Vagina (tissue), 2 donors: ENCODE measurements around the gene HRH3. TPM values are rescaled to one million over a fixed set of nuclear protein-coding genes. Genes with fewer than 3 reads are reported as not detected.

Source experiments
- DNase-seq, 2 donors: peaks; one replicate each; pipeline ENCODE4 v3.0.0-alpha.2; 2017; ENCODE audit errors: extremely low spot score in 2 of 2
- H3K27ac ChIP-seq: fragments of 200-600 bp; sonication (generic); one replicate; pipeline ENCODE4 v1.5.1; 2019
- H3K27me3 ChIP-seq: fragments of 200-600 bp; sonication (generic); one replicate; pipeline ENCODE4 v1.5.1; 2019
- H3K36me3 ChIP-seq, 2 donors: fragments of 200-600 bp; sonication (generic); one replicate each; pipeline ENCODE4 v1.5.1; 2017 to 2019
- H3K4me1 ChIP-seq: fragments of 200-600 bp; sonication (generic); one replicate; pipeline ENCODE4 v1.5.1; 2019
- H3K4me3 ChIP-seq, 2 donors: fragments of 200-600 bp; sonication (generic); 1 replicate in 1 of 2; 2 replicates in 1 of 2; pipeline ENCODE4 v1.5.1; 2016 to 2019
- H3K9me3 ChIP-seq: fragments of 200-600 bp; sonication (generic); one replicate; pipeline ENCODE4 v1.5.1; 2019
- POLR2A ChIP-seq, 2 donors: fragments of 450-650 bp; IDR thresholded peaks; one replicate each; pipeline ENCODE4 v1.6.1; 2017; ENCODE audit warnings: antibody characterized with exemption in 2 of 2, mild to moderate bottlenecking in 2 of 2, moderate library complexity in 2 of 2
- POLR2AphosphoS5 ChIP-seq, 2 donors: sonication (generic); formaldehyde crosslinking; IDR thresholded peaks; one replicate each; pipeline ENCODE4 v1.9.0; 2017; ENCODE audit warnings: antibody characterized with exemption in 2 of 2, mild to moderate bottlenecking in 2 of 2, low read depth in 1 of 2; ENCODE audit not compliant: insufficient read depth in 1 of 2
- intact Hi-C: fragments of 100-400 bp; cut with DNase I; formaldehyde crosslinking; loops from one replicate; pipeline ENCODE4 v1.15.1; 2023
- total RNA-seq: library from RNA; depleted of rRNA; stranded (reverse); fragments of >200 nt; gene quantifications from one replicate; pipeline ENCODE4 v1.2.3, GENCODE V29; 2016
- TF ChIP-seq, protein P1 (sequence below), 3 experiments: fragments of 450-650 bp in 2 of 3; fragments of 200-600 bp in 1 of 3; sonication (generic) in 1 of 3; IDR thresholded peaks; one replicate each; pipeline ENCODE4 v1.5.1; 2017 to 2019; ENCODE audit warnings: antibody characterized with exemption in 3 of 3, mild to moderate bottlenecking in 2 of 3, moderate library complexity in 2 of 3

HRH3 gene
- total RNA-seq, 1 donor from 2014 or later, result not detected

DNA sequence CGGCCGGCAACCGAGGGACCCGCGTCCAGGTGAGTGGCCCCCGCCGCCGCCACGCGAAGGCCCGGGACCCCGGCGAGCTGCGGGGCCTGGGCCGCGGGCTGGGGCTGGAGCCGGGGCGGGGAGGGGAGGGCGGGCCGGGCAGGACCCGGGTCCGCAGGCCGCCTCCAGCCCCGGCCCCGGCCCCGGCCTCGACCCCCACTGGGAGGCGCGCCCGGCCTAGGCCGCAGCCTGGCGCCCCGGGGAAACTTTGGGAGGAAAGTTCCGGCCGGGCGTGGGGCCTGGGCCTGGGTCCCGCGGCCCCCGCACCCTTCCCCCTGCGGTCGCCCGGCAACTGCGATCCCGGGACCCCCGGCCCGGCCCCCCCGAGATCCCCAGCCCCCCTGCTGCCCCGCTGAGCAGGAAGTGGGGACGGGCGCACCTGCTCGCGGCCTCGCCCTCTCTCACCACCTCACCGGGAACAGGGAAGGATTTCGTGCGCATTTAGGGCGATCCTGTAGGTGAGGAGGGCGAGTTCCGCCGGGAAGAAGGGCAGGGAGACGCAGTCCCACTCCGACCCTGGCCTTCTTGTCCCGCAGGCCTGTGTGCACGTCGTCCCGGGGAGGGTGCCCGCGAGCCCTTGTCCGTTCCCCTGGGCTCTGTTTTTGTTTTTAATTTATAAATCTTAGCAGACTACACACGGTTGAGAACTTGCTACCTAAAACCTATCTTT lies 18.6 kb upstream of the HRH3 start:
- intact Hi-C loops, result no loop called here
- DNase-seq, result no peak
- Histone ChIP-seq H3K4me1 (peaks cover 55% of the 10 kb centered on the region), H3K9me3 (no peaks in the 10 kb centered on the region), H3K27ac (peak overlapping the region; percentile 86), H3K36me3 (peaks cover 0 to 12% of the 10 kb centered on the region in 2 donors), H3K27me3 (no peaks in the 10 kb centered on the region), H3K4me3 (peak overlapping the region; percentile 78 to 97)
- TF ChIP-seq POLR2A (IDR thresholded peaks at IDR 0.05) (no peak), POLR2AphosphoS5 (IDR thresholded peaks at IDR 0.05; ENCODE audit: insufficient read depth in 1 of 2, low read depth in 1 of 2) (peak in 1 of 2 donors; percentile 13)
- TF ChIP-seq, protein P1, sequence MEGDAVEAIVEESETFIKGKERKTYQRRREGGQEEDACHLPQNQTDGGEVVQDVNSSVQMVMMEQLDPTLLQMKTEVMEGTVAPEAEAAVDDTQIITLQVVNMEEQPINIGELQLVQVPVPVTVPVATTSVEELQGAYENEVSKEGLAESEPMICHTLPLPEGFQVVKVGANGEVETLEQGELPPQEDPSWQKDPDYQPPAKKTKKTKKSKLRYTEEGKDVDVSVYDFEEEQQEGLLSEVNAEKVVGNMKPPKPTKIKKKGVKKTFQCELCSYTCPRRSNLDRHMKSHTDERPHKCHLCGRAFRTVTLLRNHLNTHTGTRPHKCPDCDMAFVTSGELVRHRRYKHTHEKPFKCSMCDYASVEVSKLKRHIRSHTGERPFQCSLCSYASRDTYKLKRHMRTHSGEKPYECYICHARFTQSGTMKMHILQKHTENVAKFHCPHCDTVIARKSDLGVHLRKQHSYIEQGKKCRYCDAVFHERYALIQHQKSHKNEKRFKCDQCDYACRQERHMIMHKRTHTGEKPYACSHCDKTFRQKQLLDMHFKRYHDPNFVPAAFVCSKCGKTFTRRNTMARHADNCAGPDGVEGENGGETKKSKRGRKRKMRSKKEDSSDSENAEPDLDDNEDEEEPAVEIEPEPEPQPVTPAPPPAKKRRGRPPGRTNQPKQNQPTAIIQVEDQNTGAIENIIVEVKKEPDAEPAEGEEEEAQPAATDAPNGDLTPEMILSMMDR (IDR thresholded peaks at IDR 0.05), result no peak

- H3K27ac ChIP-seq, result peak within 1 kb of the TSS; percentile 86
- intact Hi-C loops, result no loop called here
- H3K9me3 ChIP-seq, result no peaks in the 10 kb centered on the region
- H3K36me3 ChIP-seq, result peaks cover 0 to 6% of the 10 kb centered on the region in 2 donors
- TF ChIP-seq POLR2AphosphoS5 (IDR thresholded peaks at IDR 0.05; ENCODE audit: insufficient read depth in 1 of 2, low read depth in 1 of 2) (peak; percentile 73 to 87), POLR2A (IDR thresholded peaks at IDR 0.05) (peak in 1 of 2 donors; percentile 31)
- TF ChIP-seq, protein P1 (IDR thresholded peaks at IDR 0.05), result no peak
- peak within 1 kb of the TSS; percentile 78 to 97 for H3K4me3 ChIP-seq
- peak; percentile 99 for DNase-seq
- H3K27me3 ChIP-seq, result no peaks in the 10 kb centered on the region
- peaks cover 53% of the 10 kb centered on the region for H3K4me1 ChIP-seq
These were observed 17.9 kb upstream of the HRH3 start, which contains the start of gene OSBPL2 for GRCh38 chr20:62237801-62238568. OSBPL2 (plus strand) TSS chr20:62238521; CDS start chr20:62256185, 17,664 bp downstream.

DNA sequence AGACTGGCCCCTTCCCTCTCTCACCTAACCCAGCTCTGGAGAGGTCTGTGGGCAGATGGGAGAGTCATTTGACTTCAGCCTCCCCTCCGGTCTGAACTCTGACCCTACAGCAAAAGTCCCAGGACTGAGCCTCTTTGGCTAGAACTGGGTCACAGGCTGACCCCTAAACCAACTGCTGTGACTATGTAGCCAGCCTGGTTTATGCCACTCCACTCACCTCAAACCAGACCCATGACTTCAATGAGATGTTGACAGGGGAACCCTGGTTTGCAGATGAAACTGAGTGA lies 17.4 kb upstream of the HRH3 start:
- TF ChIP-seq, protein P1 (IDR thresholded peaks at IDR 0.05), result no peak
- no peak for TF ChIP-seq POLR2AphosphoS5 (IDR thresholded peaks at IDR 0.05; ENCODE audit: insufficient read depth in 1 of 2, low read depth in 1 of 2)
- TF ChIP-seq POLR2A (IDR thresholded peaks at IDR 0.05), result no peak
- intact Hi-C loops, result no loop called here
- H3K4me3 ChIP-seq, result peak overlapping the region; percentile 31 to 78

DNA sequence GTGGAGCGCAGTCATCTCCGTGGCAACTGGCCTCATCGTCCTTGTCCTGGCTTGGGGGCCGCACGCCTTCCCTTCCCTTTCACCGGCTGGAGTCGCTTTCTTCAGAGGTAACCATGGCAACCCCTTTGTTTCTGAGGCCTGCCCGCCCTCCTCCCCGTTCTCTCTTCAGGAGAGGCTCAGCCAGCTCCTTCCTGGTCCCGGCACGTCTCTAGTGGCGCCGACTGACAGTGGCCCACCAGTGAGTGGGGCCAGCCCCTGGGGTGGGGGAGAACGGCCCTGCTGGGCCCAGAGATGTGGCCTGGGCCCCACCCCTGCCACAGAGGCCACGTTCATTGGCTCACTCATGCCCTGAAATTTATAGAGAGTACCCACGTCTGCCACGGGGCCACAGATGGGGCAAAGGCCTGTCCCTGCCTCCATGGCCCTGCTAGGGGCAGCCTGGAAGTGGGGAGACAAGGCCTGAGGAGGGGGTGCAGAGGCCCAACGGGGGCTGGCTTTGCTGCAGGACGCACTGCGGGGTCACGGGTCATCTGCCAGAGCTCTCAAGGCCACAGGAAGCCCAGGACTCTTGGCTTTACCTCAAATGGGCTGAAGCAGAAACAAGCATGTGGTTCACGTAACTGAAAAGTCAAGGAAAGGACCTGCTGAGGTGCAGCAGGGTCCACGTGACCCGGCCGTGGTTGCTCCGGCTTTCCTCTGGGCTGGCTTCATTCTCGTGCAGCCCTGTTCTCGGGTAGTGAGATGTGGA lies 16.9 kb upstream of the HRH3 start:
- H3K27me3 ChIP-seq, result no peaks in the 10 kb centered on the region
- no peaks in the 10 kb centered on the region for H3K36me3 ChIP-seq
- no peak for DNase-seq
- no peaks in the 10 kb centered on the region for H3K9me3 ChIP-seq
- peaks cover 53% of the 10 kb centered on the region for H3K4me1 ChIP-seq
- intact Hi-C loops, result no loop called here
- H3K27ac ChIP-seq, result no peak overlapping the region
- TF ChIP-seq POLR2AphosphoS5 (IDR thresholded peaks at IDR 0.05; ENCODE audit: insufficient read depth in 1 of 2, low read depth in 1 of 2) (no peak), POLR2A (IDR thresholded peaks at IDR 0.05) (no peak)
- TF ChIP-seq, protein P1 (IDR thresholded peaks at IDR 0.05), result no peak
- H3K4me3 ChIP-seq, result no peak overlapping the region

More for the DNA sequence above, 17.4 kb upstream of the HRH3 start:
- peaks cover 53% of the 10 kb centered on the region for H3K4me1 ChIP-seq
- no peaks in the 10 kb centered on the region for H3K27me3 ChIP-seq
- H3K27ac ChIP-seq, result peak overlapping the region; percentile 56
- H3K9me3 ChIP-seq, result no peaks in the 10 kb centered on the region
- peaks cover 0 to under 1% of the 10 kb centered on the region in 2 donors for H3K36me3 ChIP-seq
- DNase-seq, result no peak
